ENCODE data around the gene ACTN1.

DNA sequence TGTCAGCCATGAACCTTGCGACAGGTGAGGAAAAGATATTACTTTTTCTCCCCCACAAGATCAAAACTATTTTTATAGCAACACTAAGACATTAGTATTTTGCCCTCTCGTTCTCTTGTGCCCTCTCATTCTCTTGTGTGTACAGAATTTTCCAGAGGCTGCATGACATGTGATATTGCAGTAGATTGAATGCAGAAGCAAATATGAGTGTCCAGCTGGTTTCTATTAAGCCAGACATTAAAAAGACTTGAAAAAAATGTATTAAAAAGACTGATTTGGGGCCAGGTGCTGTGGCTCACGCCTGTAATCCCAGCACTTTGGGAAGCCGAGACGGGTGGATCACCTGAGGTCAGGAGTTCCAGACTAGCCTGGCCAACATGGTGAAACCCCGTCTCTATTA lies 122.5 kb downstream of the ACTN1 start:
- TF ChIP-seq, protein P1, sequence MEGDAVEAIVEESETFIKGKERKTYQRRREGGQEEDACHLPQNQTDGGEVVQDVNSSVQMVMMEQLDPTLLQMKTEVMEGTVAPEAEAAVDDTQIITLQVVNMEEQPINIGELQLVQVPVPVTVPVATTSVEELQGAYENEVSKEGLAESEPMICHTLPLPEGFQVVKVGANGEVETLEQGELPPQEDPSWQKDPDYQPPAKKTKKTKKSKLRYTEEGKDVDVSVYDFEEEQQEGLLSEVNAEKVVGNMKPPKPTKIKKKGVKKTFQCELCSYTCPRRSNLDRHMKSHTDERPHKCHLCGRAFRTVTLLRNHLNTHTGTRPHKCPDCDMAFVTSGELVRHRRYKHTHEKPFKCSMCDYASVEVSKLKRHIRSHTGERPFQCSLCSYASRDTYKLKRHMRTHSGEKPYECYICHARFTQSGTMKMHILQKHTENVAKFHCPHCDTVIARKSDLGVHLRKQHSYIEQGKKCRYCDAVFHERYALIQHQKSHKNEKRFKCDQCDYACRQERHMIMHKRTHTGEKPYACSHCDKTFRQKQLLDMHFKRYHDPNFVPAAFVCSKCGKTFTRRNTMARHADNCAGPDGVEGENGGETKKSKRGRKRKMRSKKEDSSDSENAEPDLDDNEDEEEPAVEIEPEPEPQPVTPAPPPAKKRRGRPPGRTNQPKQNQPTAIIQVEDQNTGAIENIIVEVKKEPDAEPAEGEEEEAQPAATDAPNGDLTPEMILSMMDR (IDR thresholded peaks at IDR 0.05), result no peak
- TF ChIP-seq ZFX (IDR thresholded peaks at IDR 0.05; ENCODE audit: borderline replicate concordance), result no peak

All from 22Rv1 (cell line).